GM23338 (cell line): Measurements from ENCODE around the gene ANKUB1. TPM values are rescaled to one million over a fixed set of nuclear protein-coding genes. Genes with fewer than 3 reads are reported as not detected.

Experiments
- ATAC-seq: fragments of 200-7000 bp; cut with Tn5 transposase; 3 replicates; pipeline ENCODE4 v1.9.1; 2020
- DNase-seq: peaks from one replicate; pipeline ENCODE4 v3.0.0-alpha.2; 2015; ENCODE audit warnings: low spot score
- H2AFZ ChIP-seq: fragments of 200-600 bp; sonication (generic); 2 replicates; pipeline ENCODE4 v1.8.0; 2016; ENCODE audit warnings: antibody characterized with exemption, mild to moderate bottlenecking, moderate library complexity
- H3F3A ChIP-seq: fragments of 200-600 bp; sonication (generic); replicated peaks from 2 replicates; pipeline ENCODE4 v1.8.0; 2017; ENCODE audit warnings: antibody characterized with exemption, mixed run types, low read depth
- H3K27ac ChIP-seq: fragments of 200-600 bp; sonication (generic); 2 replicates; pipeline ENCODE4 v1.6.1; 2016; ENCODE audit warnings: low read depth
- H3K27me3 ChIP-seq: fragments of 200-600 bp; sonication (generic); 2 replicates; pipeline ENCODE4 v1.8.0; 2016; ENCODE audit warnings: mild to moderate bottlenecking, mixed run types, moderate library complexity; ENCODE audit not compliant: insufficient read depth
- H3K36me3 ChIP-seq: fragments of 200-600 bp; sonication (generic); 2 replicates; pipeline ENCODE4 v1.8.0; 2016; ENCODE audit warnings: mild to moderate bottlenecking; ENCODE audit not compliant: insufficient read depth
- H3K4me1 ChIP-seq: fragments of 200-600 bp; sonication (generic); 2 replicates; pipeline ENCODE4 v1.8.0; 2016; ENCODE audit warnings: mild to moderate bottlenecking, moderate library complexity; ENCODE audit not compliant: insufficient read depth
- H3K4me2 ChIP-seq: fragments of 200-600 bp; sonication (generic); 2 replicates; pipeline ENCODE4 v1.7.1; 2017; ENCODE audit warnings: mixed run types
- H3K4me3 ChIP-seq: fragments of 200-600 bp; sonication (generic); 2 replicates; pipeline ENCODE4 v1.6.1; 2016; ENCODE audit warnings: mixed run types
- H3K79me2 ChIP-seq: fragments of 200-600 bp; sonication (generic); replicated peaks from 2 replicates; pipeline ENCODE4 v1.8.0; 2017; ENCODE audit warnings: mild to moderate bottlenecking; ENCODE audit not compliant: insufficient read depth
- H3K9me2 ChIP-seq: fragments of 200-600 bp; sonication (generic); 2 replicates; pipeline ENCODE4 v1.8.0; 2017; ENCODE audit not compliant: insufficient read depth
- H4K20me1 ChIP-seq: fragments of 200-600 bp; sonication (generic); replicated peaks from 2 replicates; pipeline ENCODE4 v1.8.0; 2017; ENCODE audit warnings: mild to moderate bottlenecking; ENCODE audit not compliant: insufficient read depth
- H3K27ac Mint-ChIP-seq: 2 replicates; pipeline ENCODE4 v1.8.0; 2020; ENCODE audit warnings: inconsistent platforms, mild to moderate bottlenecking, moderate library complexity, mixed read lengths
- H3K27me3 Mint-ChIP-seq: 3 replicates; pipeline ENCODE4 v1.8.0; 2022; ENCODE audit warnings: low read depth, mild to moderate bottlenecking, moderate library complexity, mixed read lengths, inconsistent platforms; ENCODE audit not compliant: insufficient read depth, poor library complexity
- H3K36me3 Mint-ChIP-seq: 3 replicates; pipeline ENCODE4 v1.8.0; 2021; ENCODE audit warnings: low read depth, mild to moderate bottlenecking, inconsistent platforms, moderate library complexity, mixed read lengths
- H3K4me1 Mint-ChIP-seq: 3 replicates; pipeline ENCODE4 v1.8.0; 2020; ENCODE audit warnings: mild to moderate bottlenecking, inconsistent platforms, mixed read lengths
- H3K4me3 Mint-ChIP-seq: 3 replicates; pipeline ENCODE4 v1.8.0; 2021; ENCODE audit warnings: moderate library complexity, mild to moderate bottlenecking, inconsistent platforms, mixed read lengths
- H3K9me3 Mint-ChIP-seq: 3 replicates; pipeline ENCODE4 v1.8.0; 2020; ENCODE audit warnings: moderate library complexity, mild to moderate bottlenecking, inconsistent platforms, mixed read lengths
- EZH2 ChIP-seq: fragments of 200-600 bp; sonication (generic); IDR thresholded peaks from one replicate; pipeline ENCODE4 v1.8.0; 2017; ENCODE audit warnings: antibody characterized with exemption, mild to moderate bottlenecking, low read depth; ENCODE audit not compliant: unreplicated experiment
- POLR2AphosphoS5 ChIP-seq: IDR thresholded peaks from 2 replicates; pipeline ENCODE4 v1.6.1; 2016; ENCODE audit warnings: antibody characterized with exemption, low read depth
- ZNF114 ChIP-seq: fragments of 250-450 bp; sonication (Bioruptor Pico); IDR thresholded peaks from 2 replicates; pipeline ENCODE4 v1.5.0; 2020; ENCODE audit warnings: mild to moderate bottlenecking, moderate library complexity
- ZNF331 ChIP-seq: fragments of 250-450 bp; sonication (Bioruptor Pico); IDR thresholded peaks from 2 replicates; pipeline ENCODE4 v1.5.0; 2020; ENCODE audit warnings: low read depth, mild to moderate bottlenecking, moderate library complexity
- polyA plus RNA-seq: library from polyadenylated mRNA; unstranded; fragments of >200 nt; fragmentation: Nextera tagmentation; extraction: Ambion mirVana; gene quantifications from 2 replicates; pipeline ENCODE4 v1.2.1, GENCODE V29; 2016
- total RNA-seq: library from RNA; depleted of rRNA; stranded (reverse); fragments of >200 nt; shearing (Covaris generic); gene quantifications from 2 replicates; pipeline ENCODE4 v1.2.3, GENCODE V29; 2014
- TF ChIP-seq, protein P1 (sequence below): fragments of 250-450 bp; sonication (Bioruptor Pico); IDR thresholded peaks from 2 replicates; pipeline ENCODE4 v1.5.0; 2020; ENCODE audit warnings: mild to moderate bottlenecking, moderate library complexity
- TF ChIP-seq, protein P2 (sequence below): IDR thresholded peaks from 2 replicates; pipeline ENCODE4 v1.6.1; 2016; ENCODE audit warnings: antibody characterized with exemption
- TF ChIP-seq, protein P3 (sequence below), 2 experiments: fragments of 200-600 bp in 1 of 2; sonication (generic) in 1 of 2; conservative IDR thresholded peaks; 2 replicates each; pipeline versions ENCODE4 v1.5.1 to v1.6.1; 2016 to 2017; ENCODE audit warnings: antibody characterized with exemption in 2 of 2, low read depth in 2 of 2, mild to moderate bottlenecking in 2 of 2, moderate library complexity in 1 of 2

The ANKUB1 gene
- total and polyA plus RNA-seq, 2 experiments from 2014 or later, result not detected

DNA sequence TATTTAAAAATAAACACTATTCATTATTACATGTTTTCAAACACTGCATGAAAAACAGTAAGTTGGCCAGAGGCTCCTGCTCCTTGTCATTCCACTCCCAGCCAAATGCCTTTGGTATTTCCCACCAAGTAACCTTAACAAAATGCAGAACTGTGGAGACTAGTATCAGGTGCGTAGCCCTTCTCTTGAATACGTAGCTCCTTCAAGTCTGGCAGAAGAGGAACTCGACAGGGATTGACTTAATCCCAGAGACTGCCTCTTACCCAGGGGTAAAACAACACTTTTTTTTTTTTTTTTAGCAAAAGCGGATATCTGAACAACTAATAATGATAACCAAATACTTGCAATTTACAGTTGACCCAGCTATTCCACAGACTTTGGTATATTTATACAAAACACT lies 40.8 kb downstream of the ANKUB1 start (continued):
- TF ChIP-seq, protein P1, sequence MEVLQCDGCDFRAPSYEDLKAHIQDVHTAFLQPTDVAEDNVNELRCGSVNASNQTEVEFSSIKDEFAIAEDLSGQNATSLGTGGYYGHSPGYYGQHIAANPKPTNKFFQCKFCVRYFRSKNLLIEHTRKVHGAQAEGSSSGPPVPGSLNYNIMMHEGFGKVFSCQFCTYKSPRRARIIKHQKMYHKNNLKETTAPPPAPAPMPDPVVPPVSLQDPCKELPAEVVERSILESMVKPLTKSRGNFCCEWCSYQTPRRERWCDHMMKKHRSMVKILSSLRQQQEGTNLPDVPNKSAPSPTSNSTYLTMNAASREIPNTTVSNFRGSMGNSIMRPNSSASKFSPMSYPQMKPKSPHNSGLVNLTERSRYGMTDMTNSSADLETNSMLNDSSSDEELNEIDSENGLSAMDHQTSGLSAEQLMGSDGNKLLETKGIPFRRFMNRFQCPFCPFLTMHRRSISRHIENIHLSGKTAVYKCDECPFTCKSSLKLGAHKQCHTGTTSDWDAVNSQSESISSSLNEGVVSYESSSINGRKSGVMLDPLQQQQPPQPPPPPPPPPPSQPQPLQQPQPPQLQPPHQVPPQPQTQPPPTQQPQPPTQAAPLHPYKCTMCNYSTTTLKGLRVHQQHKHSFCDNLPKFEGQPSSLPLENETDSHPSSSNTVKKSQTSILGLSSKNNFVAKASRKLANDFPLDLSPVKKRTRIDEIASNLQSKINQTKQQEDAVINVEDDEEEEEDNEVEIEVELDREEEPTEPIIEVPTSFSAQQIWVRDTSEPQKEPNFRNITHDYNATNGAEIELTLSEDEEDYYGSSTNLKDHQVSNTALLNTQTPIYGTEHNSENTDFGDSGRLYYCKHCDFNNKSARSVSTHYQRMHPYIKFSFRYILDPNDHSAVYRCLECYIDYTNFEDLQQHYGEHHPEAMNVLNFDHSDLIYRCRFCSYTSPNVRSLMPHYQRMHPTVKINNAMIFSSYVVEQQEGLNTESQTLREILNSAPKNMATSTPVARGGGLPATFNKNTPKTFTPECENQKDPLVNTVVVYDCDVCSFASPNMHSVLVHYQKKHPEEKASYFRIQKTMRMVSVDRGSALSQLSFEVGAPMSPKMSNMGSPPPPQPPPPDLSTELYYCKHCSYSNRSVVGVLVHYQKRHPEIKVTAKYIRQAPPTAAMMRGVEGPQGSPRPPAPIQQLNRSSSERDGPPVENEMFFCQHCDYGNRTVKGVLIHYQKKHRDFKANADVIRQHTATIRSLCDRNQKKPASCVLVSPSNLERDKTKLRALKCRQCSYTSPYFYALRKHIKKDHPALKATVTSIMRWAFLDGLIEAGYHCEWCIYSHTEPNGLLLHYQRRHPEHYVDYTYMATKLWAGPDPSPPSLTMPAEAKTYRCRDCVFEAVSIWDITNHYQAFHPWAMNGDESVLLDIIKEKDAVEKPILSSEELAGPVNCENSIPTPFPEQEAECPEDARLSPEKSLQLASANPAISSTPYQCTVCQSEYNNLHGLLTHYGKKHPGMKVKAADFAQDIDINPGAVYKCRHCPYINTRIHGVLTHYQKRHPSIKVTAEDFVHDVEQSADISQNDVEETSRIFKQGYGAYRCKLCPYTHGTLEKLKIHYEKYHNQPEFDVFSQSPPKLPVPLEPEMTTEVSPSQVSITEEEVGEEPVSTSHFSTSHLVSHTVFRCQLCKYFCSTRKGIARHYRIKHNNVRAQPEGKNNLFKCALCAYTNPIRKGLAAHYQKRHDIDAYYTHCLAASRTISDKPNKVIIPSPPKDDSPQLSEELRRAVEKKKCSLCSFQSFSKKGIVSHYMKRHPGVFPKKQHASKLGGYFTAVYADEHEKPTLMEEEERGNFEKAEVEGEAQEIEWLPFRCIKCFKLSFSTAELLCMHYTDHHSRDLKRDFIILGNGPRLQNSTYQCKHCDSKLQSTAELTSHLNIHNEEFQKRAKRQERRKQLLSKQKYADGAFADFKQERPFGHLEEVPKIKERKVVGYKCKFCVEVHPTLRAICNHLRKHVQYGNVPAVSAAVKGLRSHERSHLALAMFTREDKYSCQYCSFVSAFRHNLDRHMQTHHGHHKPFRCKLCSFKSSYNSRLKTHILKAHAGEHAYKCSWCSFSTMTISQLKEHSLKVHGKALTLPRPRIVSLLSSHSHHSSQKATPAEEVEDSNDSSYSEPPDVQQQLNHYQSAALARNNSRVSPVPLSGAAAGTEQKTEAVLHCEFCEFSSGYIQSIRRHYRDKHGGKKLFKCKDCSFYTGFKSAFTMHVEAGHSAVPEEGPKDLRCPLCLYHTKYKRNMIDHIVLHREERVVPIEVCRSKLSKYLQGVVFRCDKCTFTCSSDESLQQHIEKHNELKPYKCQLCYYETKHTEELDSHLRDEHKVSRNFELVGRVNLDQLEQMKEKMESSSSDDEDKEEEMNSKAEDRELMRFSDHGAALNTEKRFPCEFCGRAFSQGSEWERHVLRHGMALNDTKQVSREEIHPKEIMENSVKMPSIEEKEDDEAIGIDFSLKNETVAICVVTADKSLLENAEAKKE (CRISPR knock-in tag), result no peak
- no peak for TF ChIP-seq ZNF331 (CRISPR knock-in tag)
- TF ChIP-seq EZH2, result no peak
- TF ChIP-seq, protein P2, sequence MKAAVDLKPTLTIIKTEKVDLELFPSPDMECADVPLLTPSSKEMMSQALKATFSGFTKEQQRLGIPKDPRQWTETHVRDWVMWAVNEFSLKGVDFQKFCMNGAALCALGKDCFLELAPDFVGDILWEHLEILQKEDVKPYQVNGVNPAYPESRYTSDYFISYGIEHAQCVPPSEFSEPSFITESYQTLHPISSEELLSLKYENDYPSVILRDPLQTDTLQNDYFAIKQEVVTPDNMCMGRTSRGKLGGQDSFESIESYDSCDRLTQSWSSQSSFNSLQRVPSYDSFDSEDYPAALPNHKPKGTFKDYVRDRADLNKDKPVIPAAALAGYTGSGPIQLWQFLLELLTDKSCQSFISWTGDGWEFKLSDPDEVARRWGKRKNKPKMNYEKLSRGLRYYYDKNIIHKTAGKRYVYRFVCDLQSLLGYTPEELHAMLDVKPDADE, result no peak
- TF ChIP-seq ZNF114 (CRISPR knock-in tag), result no peak

DNA sequence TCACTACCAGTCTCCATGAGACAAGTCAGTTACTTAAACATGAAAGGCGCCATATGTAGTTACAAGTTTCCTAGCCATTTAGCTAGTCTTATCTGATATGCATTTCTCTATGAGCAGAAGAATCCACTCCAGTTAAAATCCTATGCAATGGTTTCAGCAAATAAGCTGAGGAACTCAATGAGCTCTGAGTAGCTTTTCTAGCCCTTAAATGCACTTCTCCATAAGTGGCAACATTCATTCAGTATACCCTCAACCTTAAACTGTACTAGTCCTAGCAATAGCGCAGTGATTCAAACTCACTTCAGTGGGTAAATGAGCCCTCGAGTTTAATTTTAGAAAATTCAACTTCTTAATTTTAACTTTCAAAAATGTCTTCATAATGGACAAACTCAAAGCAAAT lies 47.7 kb downstream of the ANKUB1 start:
- peaks cover 43% of the 10 kb centered on the region for H3K36me3 Mint-ChIP-seq
- Histone ChIP-seq H3K4me2 (no peak overlapping the region), H3K9me2 (no peaks in the 10 kb centered on the region), H3K4me3 (no peak overlapping the region), H3K36me3 (peaks cover 18% of the 10 kb centered on the region), H2AFZ (no peak overlapping the region), H4K20me1 (no peaks in the 10 kb centered on the region), H3K27me3 (no peaks in the 10 kb centered on the region), H3K79me2 (no peaks in the 10 kb centered on the region; the same call in 1 of the 2 replicates), H3K4me1 (no peaks in the 10 kb centered on the region), H3F3A (no peaks in the 10 kb centered on the region), H3K27ac (no peak overlapping the region)
- DNase-seq, result no peak
- H3K4me1 Mint-ChIP-seq, result no peaks in the 10 kb centered on the region
- no peak overlapping the region for H3K4me3 Mint-ChIP-seq
- H3K9me3 Mint-ChIP-seq, result no peaks in the 10 kb centered on the region
- peaks cover 1% of the 10 kb centered on the region for H3K27me3 Mint-ChIP-seq
- no peak overlapping the region for H3K27ac Mint-ChIP-seq
- no peak for ATAC-seq
- TF ChIP-seq, protein P1 (CRISPR knock-in tag), result no peak
- TF ChIP-seq, protein P3, sequence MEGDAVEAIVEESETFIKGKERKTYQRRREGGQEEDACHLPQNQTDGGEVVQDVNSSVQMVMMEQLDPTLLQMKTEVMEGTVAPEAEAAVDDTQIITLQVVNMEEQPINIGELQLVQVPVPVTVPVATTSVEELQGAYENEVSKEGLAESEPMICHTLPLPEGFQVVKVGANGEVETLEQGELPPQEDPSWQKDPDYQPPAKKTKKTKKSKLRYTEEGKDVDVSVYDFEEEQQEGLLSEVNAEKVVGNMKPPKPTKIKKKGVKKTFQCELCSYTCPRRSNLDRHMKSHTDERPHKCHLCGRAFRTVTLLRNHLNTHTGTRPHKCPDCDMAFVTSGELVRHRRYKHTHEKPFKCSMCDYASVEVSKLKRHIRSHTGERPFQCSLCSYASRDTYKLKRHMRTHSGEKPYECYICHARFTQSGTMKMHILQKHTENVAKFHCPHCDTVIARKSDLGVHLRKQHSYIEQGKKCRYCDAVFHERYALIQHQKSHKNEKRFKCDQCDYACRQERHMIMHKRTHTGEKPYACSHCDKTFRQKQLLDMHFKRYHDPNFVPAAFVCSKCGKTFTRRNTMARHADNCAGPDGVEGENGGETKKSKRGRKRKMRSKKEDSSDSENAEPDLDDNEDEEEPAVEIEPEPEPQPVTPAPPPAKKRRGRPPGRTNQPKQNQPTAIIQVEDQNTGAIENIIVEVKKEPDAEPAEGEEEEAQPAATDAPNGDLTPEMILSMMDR (conservative IDR thresholded peaks at IDR 0.05; ENCODE audit: low read depth in 2 of 2), result no peak
- TF ChIP-seq ZNF331 (CRISPR knock-in tag) (no peak), POLR2AphosphoS5 (no peak)
